BLaER1 (cell line): ENCODE measurements around the gene FKRP.
A peak's percentile ranks its signal among the peaks of the same experiment; 100 is the strongest.
"Not testable (repeated sequence)": the region's sequence is repeated elsewhere in the genome, so short reads cannot be mapped to it uniquely, and the experiment has no call there.

Experiments
- H3K27ac ChIP-seq: shearing (Covaris generic); formaldehyde crosslinking; 2 replicates; pipeline ENCODE4 v1.8.1; 2022
- H3K27me3 ChIP-seq: shearing (Covaris generic); formaldehyde crosslinking; 2 replicates; pipeline ENCODE4 v1.8.1; 2022
- H3K36me3 ChIP-seq: shearing (Covaris generic); formaldehyde crosslinking; 2 replicates; pipeline ENCODE4 v1.8.1; 2022
- H3K4me1 ChIP-seq: shearing (Covaris generic); formaldehyde crosslinking; 2 replicates; pipeline ENCODE4 v1.8.1; 2022
- H3K4me2 ChIP-seq: shearing (Covaris generic); formaldehyde crosslinking; 2 replicates; pipeline ENCODE4 v1.8.1; 2022
- H3K4me3 ChIP-seq: shearing (Covaris generic); formaldehyde crosslinking; 2 replicates; pipeline ENCODE4 v1.8.1; 2022
- H3K9ac ChIP-seq: shearing (Covaris generic); formaldehyde crosslinking; 2 replicates; pipeline ENCODE4 v1.8.1; 2022
- H3K9me3 ChIP-seq: shearing (Covaris generic); formaldehyde crosslinking; 2 replicates; pipeline ENCODE4 v1.8.1; 2022
- H4K20me1 ChIP-seq: shearing (Covaris generic); formaldehyde crosslinking; 2 replicates; pipeline ENCODE4 v1.8.1; 2022
- Cebpa-rat ChIP-seq: shearing (Covaris generic); IDR thresholded peaks from 2 replicates; pipeline ENCODE4 v1.8.1; 2022

Gene FKRP

DNA sequence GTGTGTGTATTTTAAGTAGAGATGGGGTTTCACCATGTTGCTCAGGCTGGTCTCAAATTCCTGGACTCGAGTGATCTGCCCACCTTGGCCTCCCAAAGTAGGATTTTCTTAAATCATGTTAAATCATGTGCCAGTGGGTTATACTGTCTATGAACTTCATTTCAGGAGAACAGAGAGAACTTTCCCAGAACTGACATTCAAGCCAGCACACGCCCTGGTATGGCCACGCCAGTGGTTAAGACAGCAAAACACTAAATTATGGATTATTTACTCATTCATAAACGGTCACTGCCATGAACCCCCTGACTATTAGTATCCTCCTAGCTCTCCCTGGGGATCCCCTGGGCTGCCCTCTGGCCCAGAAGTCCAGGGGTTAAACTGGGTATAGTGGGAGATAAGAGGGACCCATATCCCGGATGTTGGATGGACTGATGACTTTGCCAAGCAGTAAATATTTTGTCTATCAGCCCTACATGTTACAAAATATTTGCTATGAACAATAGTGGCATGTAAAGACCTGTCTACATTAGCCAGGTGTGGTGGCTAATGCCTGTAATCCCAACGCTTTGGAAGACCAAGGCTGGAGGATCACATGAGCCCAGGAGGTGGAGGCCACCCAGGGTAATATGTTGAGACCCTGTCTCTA is 16.5 kb downstream of the FKRP start:
- Histone ChIP-seq H3K4me1 (peaks cover 15% of the 10 kb centered on the region), H4K20me1 (no peaks in the 10 kb centered on the region; the same call in 1 of the 2 replicates), H3K9ac (no peak overlapping the region), H3K36me3 (peaks cover 7% of the 10 kb centered on the region), H3K27ac (no peak overlapping the region), H3K9me3 (no peaks in the 10 kb centered on the region), H3K27me3 (no peaks in the 10 kb centered on the region), H3K4me3 (no peak overlapping the region), H3K4me2 (no peak overlapping the region)
- TF ChIP-seq Cebpa-rat, result no peak

DNA sequence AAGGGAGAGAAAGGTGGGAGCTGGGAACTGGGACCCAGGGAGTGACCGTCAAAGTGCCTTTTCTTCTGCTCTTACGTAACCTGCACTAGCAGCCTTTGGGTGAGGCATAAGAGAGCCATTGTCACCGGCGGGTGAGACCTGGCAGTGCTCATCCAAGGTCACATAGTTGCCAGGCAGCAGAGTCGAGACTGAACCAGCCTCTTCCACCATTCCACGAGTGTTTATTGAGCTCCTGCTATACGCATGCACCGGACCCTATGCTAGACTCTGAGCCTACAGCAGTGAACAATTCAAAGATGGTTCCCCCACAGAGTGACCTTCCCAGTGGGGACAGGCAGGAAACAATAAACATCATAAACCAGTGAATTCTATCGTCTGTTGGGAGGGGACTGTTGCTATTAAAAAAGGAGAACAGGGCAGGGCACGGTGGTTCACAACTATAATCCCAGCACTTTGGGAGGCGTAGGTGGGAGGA is 19.0 kb downstream of the FKRP start:
- Histone ChIP-seq H3K4me1 (peaks cover 3% of the 10 kb centered on the region), H3K4me3 (no peak overlapping the region), H3K4me2 (no peak overlapping the region), H3K27ac (no peak overlapping the region), H3K36me3 (no peaks in the 10 kb centered on the region), H4K20me1 (peaks cover 6% of the 10 kb centered on the region; the same call in 1 of the 2 replicates), H3K27me3 (no peaks in the 10 kb centered on the region), H3K9ac (no peak overlapping the region), H3K9me3 (no peaks in the 10 kb centered on the region)
- no peak for TF ChIP-seq Cebpa-rat

DNA sequence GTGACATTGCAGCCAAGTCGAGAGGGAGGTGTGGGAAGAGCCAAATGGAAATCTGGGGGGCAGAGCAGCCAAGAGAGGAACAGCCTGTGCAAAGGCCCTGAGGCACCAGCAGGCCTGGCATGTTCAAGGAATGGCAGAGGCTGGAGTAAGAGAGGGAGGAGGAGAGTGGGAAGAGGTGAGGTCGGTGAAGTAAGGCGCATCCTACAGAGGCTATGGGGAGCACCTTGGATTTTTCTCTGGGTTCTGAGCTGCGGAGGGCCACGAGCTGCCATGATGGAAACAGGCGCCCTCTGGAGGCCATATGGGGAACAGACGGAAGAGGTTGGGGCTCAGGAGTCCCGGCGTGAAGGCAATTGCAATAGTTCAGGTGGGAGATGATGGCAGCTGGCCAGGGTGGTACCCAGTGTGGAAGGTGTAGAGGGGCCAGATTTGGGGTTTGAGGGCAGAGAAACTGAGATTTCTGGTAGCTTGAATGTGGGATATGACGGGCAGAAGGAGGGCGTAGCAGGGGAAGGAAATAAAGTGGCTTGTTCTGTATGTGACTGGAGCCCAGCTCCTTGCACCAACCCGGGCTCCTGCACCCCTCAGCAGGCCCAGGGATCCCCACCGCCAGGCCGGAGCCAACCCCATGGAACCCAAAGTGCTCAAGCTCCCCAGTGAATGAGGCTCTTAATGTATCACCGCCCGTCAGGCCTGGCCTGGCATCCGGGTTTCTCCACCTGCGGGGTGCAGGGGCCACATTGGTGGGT is 20.9 kb downstream of the FKRP start:
- no peak overlapping the region for H3K4me3 ChIP-seq
- H3K9ac ChIP-seq, result no peak overlapping the region
- TF ChIP-seq Cebpa-rat, result no peak
- H3K27ac ChIP-seq, result no peak overlapping the region
- peaks cover 6% of the 10 kb centered on the region; the same call in 1 of the 2 replicates for H4K20me1 ChIP-seq
- H3K36me3 ChIP-seq, result peaks cover 8% of the 10 kb centered on the region; the same call in 1 of the 2 replicates
- H3K4me2 ChIP-seq, result no peak overlapping the region
- no peaks in the 10 kb centered on the region for H3K4me1 ChIP-seq
- H3K9me3 ChIP-seq, result no peaks in the 10 kb centered on the region
- no peaks in the 10 kb centered on the region for H3K27me3 ChIP-seq

DNA sequence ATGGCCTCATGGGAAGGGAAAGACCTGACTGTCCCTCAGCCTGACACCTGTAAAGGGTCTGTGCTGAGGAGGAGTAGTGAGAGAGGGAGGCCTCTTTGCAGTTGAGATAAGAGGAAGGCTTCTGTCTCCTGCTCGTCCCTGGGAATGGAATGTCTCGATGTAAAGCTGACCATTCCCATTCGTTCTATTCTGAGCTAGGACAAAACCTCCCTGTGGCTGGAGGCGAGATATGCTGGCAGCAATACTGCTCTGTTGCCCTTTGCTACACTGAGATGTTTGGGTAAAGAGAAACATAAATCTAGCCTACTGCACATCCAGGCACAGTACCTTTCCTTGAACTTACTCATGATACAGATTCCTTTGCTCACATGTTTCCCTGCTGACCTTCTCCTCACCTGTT is 22.9 kb downstream of the FKRP start:
- Histone ChIP-seq H3K36me3 (peaks cover 21% of the 10 kb centered on the region), H4K20me1 (peaks cover 15% of the 10 kb centered on the region; the same call in 1 of the 2 replicates)
- not testable (repeated sequence) for H3K27ac ChIP-seq, H3K4me1 ChIP-seq, H3K9me3 ChIP-seq, H3K4me3 ChIP-seq, H3K4me2 ChIP-seq, H3K9ac ChIP-seq, H3K27me3 ChIP-seq

DNA sequence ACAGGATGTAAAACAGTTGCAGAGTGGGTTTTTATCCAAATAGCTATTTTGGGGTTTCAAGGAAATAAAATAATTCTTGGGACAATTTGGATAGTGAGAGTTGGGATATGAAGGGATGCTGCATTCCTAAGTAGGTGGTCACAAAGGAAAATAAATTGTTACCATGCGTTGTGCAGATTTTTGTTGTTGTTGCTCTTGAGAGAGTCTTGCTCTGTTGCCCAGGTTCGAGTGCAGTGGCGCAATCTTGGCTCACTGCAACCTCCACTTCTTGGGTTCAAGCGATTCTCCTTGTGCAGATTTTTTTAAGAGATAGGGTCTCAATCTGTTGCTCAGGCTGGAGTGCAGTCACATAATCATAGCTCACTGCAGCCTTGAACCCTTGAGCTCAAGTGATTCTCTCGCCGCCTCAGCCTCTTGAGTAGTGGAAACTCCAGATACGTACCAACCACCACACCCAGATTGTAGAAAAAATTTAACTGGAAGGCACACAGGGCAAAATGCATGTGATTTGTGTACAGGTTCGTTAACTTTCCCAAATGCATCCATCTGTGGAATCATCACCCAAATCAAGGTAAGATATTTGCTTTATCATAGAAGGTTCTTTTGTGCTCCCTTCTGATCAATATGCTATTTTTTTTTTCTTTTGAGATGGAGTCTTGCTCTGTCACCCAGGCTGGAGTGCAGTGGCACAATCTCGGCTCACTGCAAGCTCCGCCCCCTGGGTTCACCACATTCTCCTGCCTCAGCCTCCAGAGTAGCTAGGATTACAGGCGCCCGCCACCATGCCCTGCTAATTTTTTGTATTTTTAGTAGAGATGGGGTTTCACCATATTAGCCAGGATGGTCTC is 26.5 kb downstream of the FKRP start:
- H3K36me3 ChIP-seq, result peaks cover 57% of the 10 kb centered on the region
- no peaks in the 10 kb centered on the region for H3K27me3 ChIP-seq
- H4K20me1 ChIP-seq, result peaks cover 51% of the 10 kb centered on the region
- TF ChIP-seq Cebpa-rat, result no peak
- no peak overlapping the region for H3K4me2 ChIP-seq
- H3K9ac ChIP-seq, result no peak overlapping the region
- no peak overlapping the region for H3K4me3 ChIP-seq
- H3K27ac ChIP-seq, result no peak overlapping the region
- H3K9me3 ChIP-seq, result no peaks in the 10 kb centered on the region
- no peaks in the 10 kb centered on the region for H3K4me1 ChIP-seq

DNA sequence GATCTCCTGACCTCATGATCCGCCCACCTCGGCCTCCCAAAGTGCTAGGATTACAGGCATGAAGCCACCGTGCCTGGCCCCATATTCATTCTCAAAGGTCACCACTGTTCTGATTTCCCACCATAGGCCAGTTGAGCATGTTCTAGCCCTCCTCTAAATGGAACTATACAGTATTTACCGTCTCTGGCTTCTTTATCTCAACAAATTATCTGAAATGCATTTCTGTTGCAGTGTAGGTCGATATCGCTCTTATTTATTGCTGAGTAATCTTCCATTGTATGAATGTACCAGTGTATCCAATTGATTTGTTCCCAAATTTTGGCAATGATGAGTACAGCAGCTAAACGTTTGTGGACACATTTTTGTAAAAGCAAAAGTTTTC is 27.2 kb downstream of the FKRP start:
- no peak overlapping the region for H3K4me3 ChIP-seq
- no peak overlapping the region for H3K4me2 ChIP-seq
- H4K20me1 ChIP-seq, result peaks cover 56% of the 10 kb centered on the region
- H3K9me3 ChIP-seq, result no peaks in the 10 kb centered on the region
- peaks cover 61% of the 10 kb centered on the region for H3K36me3 ChIP-seq
- no peak for TF ChIP-seq Cebpa-rat
- no peaks in the 10 kb centered on the region for H3K27me3 ChIP-seq
- no peak overlapping the region for H3K27ac ChIP-seq
- no peak overlapping the region for H3K9ac ChIP-seq
- H3K4me1 ChIP-seq, result peaks cover 3% of the 10 kb centered on the region; the same call in 1 of the 2 replicates

DNA sequence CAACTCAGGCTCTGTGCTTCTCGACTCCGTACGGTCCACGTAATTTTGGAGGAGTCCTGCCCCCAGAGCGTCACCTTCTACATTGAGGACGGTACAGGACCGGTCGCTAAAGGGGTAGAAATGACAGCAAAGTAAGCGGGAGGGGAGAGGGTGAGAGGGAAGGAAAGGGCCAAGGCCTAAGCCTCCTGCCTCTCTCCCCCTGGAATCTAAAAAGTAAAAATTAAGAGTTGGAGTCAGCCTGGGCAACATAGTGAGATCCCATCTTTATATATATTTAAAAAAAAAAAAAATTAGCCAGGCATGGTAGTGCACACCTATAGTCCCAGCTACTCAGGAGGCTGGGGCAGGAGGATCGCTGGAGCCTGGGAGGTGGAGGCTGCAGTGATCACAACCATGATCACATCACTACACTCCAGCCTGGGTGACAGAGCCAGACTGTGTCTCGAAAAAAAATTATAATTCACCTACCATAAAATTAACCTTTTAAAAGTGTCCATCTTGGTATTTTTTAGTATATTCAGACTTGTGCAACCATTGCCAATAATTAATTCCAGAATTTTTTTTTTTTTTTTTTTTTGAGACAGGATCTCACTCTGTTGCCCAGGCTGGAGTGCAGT is 29.9 kb downstream of the FKRP start:
- peaks cover 28% of the 10 kb centered on the region for H3K4me1 ChIP-seq
- H3K9me3 ChIP-seq, result no peaks in the 10 kb centered on the region
- H3K27ac ChIP-seq, result no peak overlapping the region
- H3K27me3 ChIP-seq, result no peaks in the 10 kb centered on the region
- H3K4me2 ChIP-seq, result no peak overlapping the region
- peaks cover 84% of the 10 kb centered on the region for H3K36me3 ChIP-seq
- no peak overlapping the region for H3K9ac ChIP-seq
- H4K20me1 ChIP-seq, result peaks cover 77% of the 10 kb centered on the region
- TF ChIP-seq Cebpa-rat, result no peak
- no peak overlapping the region for H3K4me3 ChIP-seq

DNA sequence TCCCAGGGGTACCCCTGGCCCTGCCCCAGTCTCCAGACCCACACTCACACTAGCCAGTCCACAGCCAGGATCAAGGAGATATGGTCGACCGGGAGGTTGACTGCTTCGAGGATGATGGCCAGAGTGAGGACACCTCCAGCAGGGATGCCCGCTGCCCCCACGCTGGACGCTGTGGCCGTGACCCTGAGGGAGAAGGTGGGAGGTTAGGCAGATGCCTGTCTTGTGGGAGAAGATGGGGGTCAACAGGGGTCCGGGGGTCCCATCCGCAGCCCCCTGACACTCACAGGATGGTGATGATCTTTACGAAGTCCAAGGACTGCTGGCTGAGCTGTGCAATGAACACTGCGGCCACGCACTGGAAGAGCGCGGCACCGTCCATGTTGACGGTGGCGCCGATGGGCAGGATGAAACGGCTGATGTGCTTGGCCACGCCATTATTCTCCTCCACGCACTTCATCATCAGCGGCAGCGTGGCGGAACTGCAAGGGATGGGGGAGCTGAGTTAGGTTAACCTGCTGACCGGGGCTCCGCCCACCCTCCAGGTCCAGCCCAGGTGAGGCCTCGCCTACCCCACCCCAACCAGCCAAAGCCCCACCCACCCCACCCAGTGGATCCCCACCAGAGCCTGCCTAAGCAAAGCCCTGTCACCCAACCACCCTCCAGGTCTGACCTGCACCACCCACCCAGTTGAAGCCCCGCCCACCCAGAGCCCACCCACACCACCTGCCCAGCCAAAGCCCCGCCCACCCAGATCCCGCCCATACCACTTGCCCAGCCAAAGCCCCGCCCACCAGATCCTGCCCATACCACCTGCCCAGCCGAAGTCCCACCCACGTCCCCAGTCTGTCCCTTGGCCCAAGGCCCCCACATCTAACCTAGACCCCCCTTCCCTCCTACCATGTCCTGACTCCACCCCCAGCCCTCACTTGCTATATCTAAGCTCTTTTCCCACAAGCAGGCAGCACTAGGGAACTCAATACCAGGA is 31.4 kb downstream of the FKRP start:
- H3K4me2 ChIP-seq, result no peak overlapping the region
- TF ChIP-seq Cebpa-rat, result no peak
- no peaks in the 10 kb centered on the region for H3K9me3 ChIP-seq
- peaks cover 36% of the 10 kb centered on the region for H3K4me1 ChIP-seq
- H3K4me3 ChIP-seq, result no peak overlapping the region
- H3K27ac ChIP-seq, result no peak overlapping the region
- H3K9ac ChIP-seq, result no peak overlapping the region
- H3K36me3 ChIP-seq, result peaks cover 90% of the 10 kb centered on the region
- peaks cover 90% of the 10 kb centered on the region for H4K20me1 ChIP-seq
- no peaks in the 10 kb centered on the region for H3K27me3 ChIP-seq

DNA sequence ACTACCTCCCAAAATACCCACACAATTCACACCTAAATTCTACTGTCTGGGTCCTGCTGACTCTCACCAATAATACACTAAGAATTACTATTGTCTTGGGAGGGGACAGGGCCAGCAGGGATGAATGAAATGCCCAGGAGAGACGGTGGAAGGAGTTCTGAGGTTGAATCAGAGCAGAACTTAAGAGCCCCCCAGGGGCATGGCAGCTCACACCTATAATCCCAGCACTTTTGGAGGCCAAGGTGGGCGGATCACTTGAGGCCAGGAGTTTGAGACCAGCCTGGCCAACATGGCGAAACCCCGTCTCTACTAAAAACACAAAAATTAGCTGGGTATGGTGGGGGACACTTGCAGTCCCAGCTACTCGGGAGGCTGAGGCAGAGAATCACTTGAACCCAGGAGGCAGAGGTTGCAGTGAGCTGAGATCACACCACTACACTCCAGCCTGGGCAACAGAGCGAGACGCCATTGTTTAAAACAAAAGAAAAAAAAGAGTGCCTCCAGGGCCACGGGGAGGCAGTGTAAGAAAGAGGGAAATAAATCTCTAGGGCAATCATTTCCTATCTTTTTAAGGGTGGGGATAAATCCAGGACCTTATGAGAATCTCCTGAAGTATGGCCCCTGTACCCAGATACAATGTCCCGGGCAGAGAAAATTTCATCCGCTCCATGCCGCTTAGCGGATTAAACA is 32.2 kb downstream of the FKRP start:
- H3K36me3 ChIP-seq, result peaks cover 94% of the 10 kb centered on the region

More for the DNA sequence above, 32.2 kb downstream of the FKRP start:
- Histone ChIP-seq H3K4me2 (peak overlapping the region; percentile 65; the same call in 1 of the 2 replicates), H4K20me1 (peaks cover 96% of the 10 kb centered on the region), H3K9ac (0 out of 2 replicates have a peak overlapping the region, but pooled peaks have one; percentile 29), H3K4me1 (peaks cover 45% of the 10 kb centered on the region)
- H3K27me3 ChIP-seq, H3K9me3 ChIP-seq, H3K27ac ChIP-seq, H3K4me3 ChIP-seq: not testable (repeated sequence)
